HG02981 (cell line): ENCODE measurements around the gene COL6A2.
"Not testable (repeated sequence)": the region's sequence is repeated elsewhere in the genome, so short reads cannot be mapped to it uniquely, and the experiment has no call there.

Experiments
- ATAC-seq: cut with Tn5 transposase; IDR thresholded peaks from one replicate; pipeline ENCODE4 v1.9.1; 2021; ENCODE audit warnings: mild to moderate bottlenecking, moderate library complexity; ENCODE audit not compliant: unreplicated experiment

Gene COL6A2

DNA sequence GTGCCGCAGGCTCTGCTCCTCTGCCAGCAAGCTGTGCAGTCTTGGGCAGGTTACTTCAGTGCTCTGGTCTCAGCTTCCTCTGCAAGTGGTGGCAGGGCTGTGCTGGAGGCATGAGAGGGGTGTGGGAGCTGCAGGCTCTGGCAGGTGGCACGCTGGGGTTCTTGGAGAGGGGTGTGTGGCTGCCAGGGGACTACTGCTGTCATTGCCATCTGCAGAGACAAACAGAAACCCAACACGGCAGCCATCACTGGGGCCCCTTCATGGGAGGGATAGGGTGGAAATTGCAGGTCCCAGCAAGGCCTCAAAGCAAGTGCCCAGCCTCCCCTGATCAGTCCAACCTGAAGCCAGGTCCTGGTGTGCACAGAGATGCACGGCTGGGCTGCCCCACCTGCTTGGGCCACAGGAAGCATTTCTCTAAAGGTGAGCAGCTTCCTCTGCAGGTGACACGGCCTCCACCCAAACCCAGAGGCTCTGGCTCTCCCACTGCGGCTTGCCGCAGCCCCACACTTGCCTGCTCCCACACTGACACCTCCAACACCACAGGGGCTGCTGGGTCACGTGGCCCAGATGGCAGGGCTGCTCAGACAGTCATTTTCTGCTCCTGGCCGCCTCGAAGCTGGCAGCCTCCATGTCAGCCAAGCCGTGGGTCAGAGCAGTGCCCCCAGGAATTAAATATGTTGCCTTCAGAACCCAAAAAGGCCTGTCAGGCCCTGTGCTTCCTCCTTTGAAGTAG is 4.1 kb upstream of the COL6A2 start:
- ATAC-seq = no peak

DNA sequence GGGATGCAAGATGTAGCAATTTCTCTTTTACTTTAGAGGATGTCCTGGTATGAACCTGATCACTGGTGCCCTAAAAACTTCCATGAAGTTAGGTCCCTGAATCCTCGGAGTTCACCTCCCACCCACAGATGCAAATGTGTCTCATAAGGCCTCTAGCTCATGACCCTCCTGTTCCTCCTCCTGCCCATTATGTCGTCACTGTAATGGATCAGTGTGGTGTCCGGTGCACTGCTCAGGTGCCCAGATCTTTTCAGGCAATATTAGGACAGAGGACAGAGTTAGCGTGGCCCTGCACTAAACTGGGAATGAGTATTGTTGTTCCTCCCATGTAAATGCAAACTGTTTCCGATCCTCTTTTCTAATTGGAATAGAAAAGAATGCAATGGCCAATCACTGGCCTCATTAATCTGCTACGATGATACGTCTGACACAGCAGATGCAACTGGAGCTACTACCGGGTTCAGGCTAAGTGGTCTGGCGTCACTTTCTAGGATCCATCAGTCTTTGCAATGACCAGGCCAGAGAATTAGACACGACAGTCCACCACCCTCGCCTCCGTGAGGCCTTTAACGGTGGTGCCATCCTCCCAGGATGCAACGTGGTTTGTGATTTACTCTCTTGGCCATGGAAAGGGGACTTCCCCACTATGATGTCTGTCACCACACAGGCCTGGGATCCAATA is 3.4 kb upstream of the COL6A2 start:
- ATAC-seq = no peak

- ATAC-seq = no peak
Measured at GRCh38 chr21:46095083-46095719, 2.7 kb upstream of the COL6A2 start.

DNA sequence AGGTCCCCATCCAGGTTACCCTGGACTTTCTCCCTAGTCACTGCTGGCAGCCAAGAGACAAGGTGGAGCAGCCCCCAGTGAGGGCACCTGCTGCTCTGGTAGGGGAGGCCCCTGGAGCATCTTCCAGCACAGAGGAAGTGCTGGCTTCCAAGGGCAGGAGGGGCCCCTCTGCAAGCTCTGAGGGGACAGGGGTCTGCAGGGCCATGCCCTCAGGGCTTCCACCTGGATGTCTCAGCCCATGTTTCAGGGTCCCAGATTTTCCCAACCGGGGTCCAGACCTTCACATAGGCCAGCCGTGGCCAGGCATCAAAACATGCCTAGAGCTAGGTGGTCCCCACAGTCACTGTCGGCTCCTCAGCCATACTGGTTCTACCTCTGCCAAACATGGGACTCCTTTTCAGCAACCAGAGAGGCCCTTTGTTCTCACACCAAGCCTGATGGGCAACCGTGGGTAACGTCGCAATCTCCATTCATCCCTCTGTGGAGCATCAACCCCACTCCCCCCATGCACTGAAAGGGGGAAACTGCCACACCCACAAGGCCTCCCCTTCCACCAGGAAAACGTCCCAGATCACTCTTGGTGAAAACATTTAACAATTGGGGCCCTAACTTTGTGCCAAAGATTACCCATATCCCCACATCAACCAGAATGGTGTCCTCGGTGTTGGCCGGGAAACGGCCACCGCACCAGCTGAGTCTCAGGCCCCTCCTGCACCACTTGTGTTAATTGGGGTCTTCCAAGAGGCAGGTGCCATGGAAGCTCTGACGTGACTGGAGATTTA is 1.9 kb upstream of the COL6A2 start:
- ATAC-seq = no peak

DNA sequence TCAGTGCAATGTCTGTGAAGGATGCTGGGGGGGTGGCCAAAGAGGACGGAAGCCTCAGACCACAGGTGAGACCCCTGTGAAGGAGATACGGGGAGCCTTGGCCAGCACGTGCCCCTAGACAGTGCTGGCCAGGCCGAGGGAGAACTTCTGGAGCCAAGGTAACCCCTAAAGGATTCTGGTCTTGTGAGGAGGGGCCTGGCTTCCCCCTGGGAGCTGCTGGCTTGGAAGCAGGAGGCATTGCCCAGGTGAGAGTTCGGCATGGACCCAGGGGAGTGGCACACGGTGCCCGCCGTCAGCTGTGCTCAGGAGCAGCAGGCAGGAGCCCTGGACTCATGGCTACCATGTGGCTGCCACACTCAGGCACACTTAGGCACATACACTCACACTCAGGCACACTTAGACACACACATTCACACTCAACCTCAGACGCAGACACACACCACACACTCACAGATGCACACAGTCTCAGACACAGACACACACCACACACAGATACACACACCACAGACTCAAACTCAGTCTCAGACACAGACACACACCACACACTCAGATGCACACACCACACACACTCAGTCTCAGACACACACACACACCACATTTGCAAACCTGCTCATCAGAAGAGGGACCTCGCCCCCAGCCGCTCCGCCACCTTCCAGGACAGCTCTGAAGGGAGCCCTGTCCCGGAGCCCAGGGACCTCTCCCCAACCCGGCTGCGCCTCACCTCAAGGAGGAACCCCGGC is 1.1 kb upstream of the COL6A2 start:
- ATAC-seq = no peak

- ATAC-seq = no peak
Measured at GRCh38 chr21:46098303-46099141, 610 bp downstream of the COL6A2 start.

GRCh38 chr21:46099476-46099875 is 1.6 kb downstream of the COL6A2 start:
- ATAC-seq = no peak

- no peak for ATAC-seq
Measured at GRCh38 chr21:46100020-46100419, 2.1 kb downstream of the COL6A2 start.

GRCh38 chr21:46100426-46100825 is 2.5 kb downstream of the COL6A2 start:
- ATAC-seq = no peak

GRCh38 chr21:46100906-46101305 is 3.0 kb downstream of the COL6A2 start:
- no peak for ATAC-seq

GRCh38 chr21:46104104-46104503 is 6.2 kb downstream of the COL6A2 start:
- no peak for ATAC-seq

DNA sequence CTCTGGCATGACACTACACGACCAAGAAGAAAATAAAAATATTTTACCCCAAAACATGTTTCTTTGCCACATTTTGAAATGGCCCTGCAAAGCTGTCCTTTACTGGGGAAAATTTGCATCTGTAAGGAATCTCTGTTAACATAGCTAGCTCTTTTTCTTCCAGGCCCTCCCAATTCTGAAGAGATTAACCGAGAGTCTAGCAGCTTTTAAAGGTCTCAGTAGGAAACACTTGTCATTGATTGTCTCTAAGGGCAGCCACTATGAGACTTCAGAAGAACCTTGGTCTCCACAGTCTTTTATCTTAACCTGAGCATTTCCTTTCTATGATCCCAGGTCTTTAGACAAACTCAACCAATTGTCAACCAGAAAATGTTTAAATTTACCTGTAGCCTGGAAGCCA is 9.5 kb downstream of the COL6A2 start:
- not testable (repeated sequence) for ATAC-seq

DNA sequence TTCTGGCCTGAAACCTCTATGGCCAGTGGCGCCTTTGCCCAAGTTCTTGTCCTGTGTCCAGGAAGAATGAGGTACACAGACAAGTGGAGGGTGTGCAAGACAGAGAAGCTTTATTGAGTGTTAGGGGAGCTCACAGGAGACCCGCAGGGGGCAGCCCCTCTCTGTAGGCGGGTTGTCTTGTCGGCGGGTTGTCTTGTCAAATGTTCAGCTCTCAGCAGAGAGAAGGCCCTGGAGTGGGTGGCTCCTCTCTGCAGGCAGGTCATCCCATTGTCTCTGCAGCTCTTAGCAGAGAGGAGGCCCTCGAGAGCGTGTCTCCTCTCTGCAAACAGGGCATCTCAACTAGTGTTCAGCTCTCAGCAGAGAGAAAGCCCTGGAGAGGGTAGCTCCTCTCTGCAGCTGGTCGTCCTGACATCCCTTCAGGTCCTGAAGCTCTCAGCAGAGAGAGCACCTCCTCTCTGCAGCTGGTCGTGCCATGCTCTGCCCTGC is 11.0 kb downstream of the COL6A2 start:
- no peak for ATAC-seq

GRCh38 chr21:46109313-46110221 is 11.7 kb downstream of the COL6A2 start:
- no peak for ATAC-seq

DNA sequence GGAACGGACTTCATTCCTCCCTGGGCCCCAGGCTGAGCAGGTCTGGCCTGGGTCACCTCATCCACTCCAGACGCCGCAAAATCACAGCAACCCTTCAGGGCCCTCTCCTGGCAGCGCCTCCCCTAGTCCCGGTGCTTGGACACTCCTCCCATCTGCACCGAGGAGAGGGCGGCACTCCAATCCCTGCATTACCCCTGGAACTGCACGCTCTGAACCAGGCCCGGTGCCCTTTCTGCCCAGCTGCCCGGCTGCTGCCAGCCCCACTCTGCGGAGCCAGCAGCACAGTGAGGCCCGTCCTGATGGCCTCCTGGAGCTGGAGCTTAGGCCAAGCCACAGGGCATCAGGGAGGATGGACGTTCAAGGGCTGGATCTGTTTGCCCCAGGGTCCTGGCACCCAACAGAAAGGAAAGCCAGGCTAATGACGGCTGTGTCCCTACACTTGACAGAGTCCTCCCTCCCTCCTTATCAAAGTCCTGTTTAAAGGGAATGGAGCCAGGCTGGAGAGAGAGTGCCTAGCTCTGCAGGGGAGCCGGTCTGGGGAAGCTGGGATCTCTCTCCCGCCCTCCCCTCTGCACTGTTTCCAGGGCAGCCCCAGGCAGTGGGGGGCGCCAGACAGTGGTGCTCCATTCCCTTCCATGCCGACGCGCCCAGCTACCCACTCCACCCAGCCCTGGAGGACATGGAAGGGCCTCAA is 12.7 kb downstream of the COL6A2 start:
- no peak for ATAC-seq

DNA sequence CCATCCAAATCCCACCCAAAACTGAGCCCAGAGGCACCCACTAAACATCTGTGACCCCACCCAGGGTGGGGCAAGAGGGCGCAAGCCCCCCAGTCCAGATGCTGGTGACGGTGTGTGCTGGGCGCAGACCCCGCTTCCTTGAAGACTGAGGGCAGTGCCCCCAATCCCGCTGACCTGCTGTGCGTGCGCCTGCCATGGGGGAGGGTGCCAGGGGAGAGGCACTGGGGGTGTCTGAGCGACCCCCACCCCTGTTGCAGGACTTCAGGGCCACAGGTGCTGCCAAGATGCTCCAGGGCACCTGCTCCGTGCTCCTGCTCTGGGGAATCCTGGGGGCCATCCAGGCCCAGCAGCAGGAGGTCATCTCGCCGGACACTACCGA is 13.3 kb downstream of the COL6A2 start:
- ATAC-seq = no peak

DNA sequence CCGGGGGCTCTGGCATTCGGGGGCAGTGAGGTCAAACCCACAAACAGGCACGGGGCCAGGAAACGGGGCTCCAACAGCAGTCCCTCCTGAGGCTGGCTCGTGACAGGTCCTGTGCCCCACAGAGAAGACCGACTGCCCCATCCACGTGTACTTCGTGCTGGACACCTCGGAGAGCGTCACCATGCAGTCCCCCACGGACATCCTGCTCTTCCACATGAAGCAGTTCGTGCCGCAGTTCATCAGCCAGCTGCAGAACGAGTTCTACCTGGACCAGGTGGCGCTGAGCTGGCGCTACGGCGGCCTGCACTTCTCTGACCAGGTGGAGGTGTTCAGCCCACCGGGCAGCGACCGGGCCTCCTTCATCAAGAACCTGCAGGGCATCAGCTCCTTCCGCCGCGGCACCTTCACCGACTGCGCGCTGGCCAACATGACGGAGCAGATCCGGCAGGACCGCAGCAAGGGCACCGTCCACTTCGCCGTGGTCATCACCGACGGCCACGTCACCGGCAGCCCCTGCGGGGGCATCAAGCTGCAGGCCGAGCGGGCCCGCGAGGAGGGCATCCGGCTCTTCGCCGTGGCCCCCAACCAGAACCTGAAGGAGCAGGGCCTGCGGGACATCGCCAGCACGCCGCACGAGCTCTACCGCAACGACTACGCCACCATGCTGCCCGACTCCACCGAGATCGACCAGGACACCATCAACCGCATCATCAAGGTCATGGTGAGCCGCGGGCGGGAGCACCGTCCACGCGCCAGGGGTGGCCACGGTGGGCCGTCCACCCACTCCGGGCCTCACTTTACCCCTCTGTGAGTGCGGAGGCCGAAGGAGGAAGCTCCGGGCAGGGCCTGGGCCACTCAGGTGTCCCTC is 14.2 kb downstream of the COL6A2 start:
- ATAC-seq = no peak
